HepG2 (cell line): Measurements from ENCODE around the gene SHPK. TPM values are rescaled to one million over a fixed set of nuclear protein-coding genes. Genes with fewer than 3 reads are reported as not detected.
A peak's percentile ranks its signal among the peaks of the same experiment; 100 is the strongest.

Experiments used
- BCL3 ChIP-seq: sonication (generic); formaldehyde crosslinking; IDR thresholded peaks from 2 replicates; pipeline ENCODE4 v1.5.1; 2020; ENCODE audit warnings: mild to moderate bottlenecking, missing genetic modification reagents, moderate library complexity
- KDM4B ChIP-seq: sonication (generic); formaldehyde crosslinking; IDR thresholded peaks from 2 replicates; pipeline ENCODE4 v1.4.0; 2020; ENCODE audit warnings: missing genetic modification reagents
- KLF15 ChIP-seq: sonication (generic); formaldehyde crosslinking; IDR thresholded peaks from 2 replicates; pipeline ENCODE4 v1.8.1; 2023; ENCODE audit warnings: borderline replicate concordance, mild to moderate bottlenecking, inconsistent platforms, missing genetic modification reagents, mixed read lengths
- NCOA2 ChIP-seq: sonication (generic); formaldehyde crosslinking; IDR thresholded peaks from 2 replicates; pipeline ENCODE4 v1.8.0; 2022; ENCODE audit warnings: inconsistent platforms
- POGK ChIP-seq: sonication (generic); formaldehyde crosslinking; conservative IDR thresholded peaks from 2 replicates; pipeline ENCODE4 v1.8.0; 2022; ENCODE audit warnings: mild to moderate bottlenecking, moderate library complexity, missing genetic modification reagents
- POLR2AphosphoS5 ChIP-seq: IDR thresholded peaks from 2 replicates; pipeline ENCODE4 v1.6.1; 2012; ENCODE audit warnings: low read depth, low read length
- RFXAP ChIP-seq: sonication (generic); formaldehyde crosslinking; IDR thresholded peaks from 2 replicates; pipeline ENCODE4 v1.4.0; 2020; ENCODE audit warnings: missing genetic modification reagents, borderline replicate concordance
- SP5 ChIP-seq: IDR thresholded peaks from 2 replicates; pipeline ENCODE4 v1.6.1; 2016; ENCODE audit warnings: low read depth, borderline replicate concordance
- ZBED4 ChIP-seq: sonication (generic); formaldehyde crosslinking; IDR thresholded peaks from 2 replicates; pipeline ENCODE4 v1.4.0; 2020; ENCODE audit warnings: missing genetic modification reagents, borderline replicate concordance
- ZFP36L1 ChIP-seq: sonication (generic); formaldehyde crosslinking; IDR thresholded peaks from 2 replicates; pipeline ENCODE4 v1.8.0; 2022; ENCODE audit warnings: mild to moderate bottlenecking, missing genetic modification reagents, moderate library complexity
- ZIK1 ChIP-seq: sonication (generic); formaldehyde crosslinking; IDR thresholded peaks from 2 replicates; pipeline ENCODE4 v1.5.0; 2020; ENCODE audit warnings: mild to moderate bottlenecking, low read depth, missing genetic modification reagents, borderline replicate concordance
- ZMYM3 ChIP-seq: sonication (generic); formaldehyde crosslinking; IDR thresholded peaks from 2 replicates; pipeline ENCODE4 v1.5.1; 2020; ENCODE audit warnings: mild to moderate bottlenecking, missing genetic modification reagents
- ZNF382 ChIP-seq: sonication (generic); formaldehyde crosslinking; IDR thresholded peaks from 2 replicates; pipeline ENCODE4 v1.5.0; 2020; ENCODE audit warnings: missing genetic modification reagents, mild to moderate bottlenecking, borderline replicate concordance
- ZNF670 ChIP-seq: sonication (generic); formaldehyde crosslinking; IDR thresholded peaks from 2 replicates; pipeline ENCODE4 v1.8.0; 2022; ENCODE audit warnings: mild to moderate bottlenecking, missing genetic modification reagents, borderline replicate concordance
- polyA plus RNA-seq, 8 experiments: library from polyadenylated mRNA; depleted of rRNA in 3 of 8; stranded (reverse) in 7 of 8; unstranded in 1 of 8; fragments of >200 nt; fragmentation: Illumina TruSeq in 4 of 8; extraction: Trizol in 4 of 8; gene quantifications; 2 replicates each; pipeline versions ENCODE4 v1.2.1 to v1.2.3, GENCODE V29; 2011 to 2016; ENCODE audit warnings: low read depth in 4 of 8, missing spikeins in 1 of 8, mixed read lengths in 1 of 8; ENCODE audit not compliant: insufficient read depth in 1 of 8
- total RNA-seq, 5 experiments: library from RNA; depleted of rRNA; stranded (reverse); fragments of >200 nt; fragmentation: Illumina TruSeq; extraction: Trizol; gene quantifications; 2 replicates each; pipeline ENCODE4 v1.2.3, GENCODE V29; 2016; ENCODE audit warnings: low read depth in 1 of 5
- TF ChIP-seq, protein P1 (sequence below): sonication (generic); formaldehyde crosslinking; IDR thresholded peaks from 2 replicates; pipeline ENCODE4 v1.5.1; 2020; ENCODE audit warnings: mild to moderate bottlenecking, missing genetic modification reagents
- TF ChIP-seq, protein P2 (sequence below): IDR thresholded peaks from 2 replicates; pipeline ENCODE4 v1.6.1; 2012; ENCODE audit warnings: inconsistent platforms

Gene SHPK
- total and polyA plus RNA-seq, 2 of the 13 experiments (the other 11 are each of a cell fraction or from before 2014, with no cell fraction given) = 16.2 to 30.9 TPM

DNA sequence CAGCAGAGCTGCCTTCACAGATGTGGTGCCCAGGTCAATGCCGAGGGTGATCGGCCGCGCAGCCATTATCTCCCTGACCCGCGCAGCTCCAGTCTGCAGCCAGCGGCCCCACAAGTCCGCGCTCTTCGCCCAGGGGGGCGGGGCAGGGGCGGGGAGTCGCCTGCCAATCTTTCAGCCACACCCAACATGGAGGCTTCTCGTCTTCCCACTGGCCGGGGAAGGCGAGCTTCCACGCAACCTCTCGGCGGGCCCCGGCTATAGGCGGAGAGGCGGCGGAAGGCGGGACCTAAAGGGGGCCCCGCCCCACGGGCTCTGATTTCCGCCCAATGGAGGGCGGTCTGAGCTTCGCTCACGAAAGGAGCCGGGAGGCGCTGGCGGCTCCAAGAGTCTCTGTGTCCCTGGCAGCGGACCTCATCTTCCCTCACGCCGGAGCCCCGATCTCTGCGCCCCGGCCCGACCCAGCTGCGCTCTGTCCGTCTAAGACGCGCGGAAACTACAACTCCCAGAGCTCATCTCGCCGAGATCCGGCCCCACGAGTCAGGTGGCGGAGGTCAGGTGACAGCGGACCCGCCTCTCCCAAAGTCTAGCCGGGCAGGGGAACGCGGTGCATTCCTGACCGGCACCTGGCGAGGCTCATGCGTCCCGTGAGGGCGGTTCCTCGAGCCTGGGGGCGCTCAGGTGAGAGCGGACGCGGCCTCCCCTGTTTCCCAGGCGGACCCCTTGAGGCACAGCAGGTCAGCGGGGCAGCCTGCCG, at the start of gene SHPK, which contains the start of gene CTNS (continued):
- TF ChIP-seq ZMYM3 (CRISPR knock-in tag) (no peak), KLF15 (CRISPR knock-in tag) (0 out of 2 replicates have a peak, but pooled peaks have one; percentile 30), KDM4B (CRISPR knock-in tag) (peak; percentile 53), ZIK1 (CRISPR knock-in tag) (no peak; the same call in 1 of the 2 replicates), POGK (CRISPR knock-in tag) (peak; percentile 73; the same call in 1 of the 2 replicates), ZNF382 (no peak), SP5 (CRISPR knock-in tag) (peak; percentile 81), NCOA2 (CRISPR knock-in tag) (peak; percentile 9; the same call in 1 of the 2 replicates), ZBED4 (CRISPR knock-in tag) (peak; percentile 56), RFXAP (CRISPR knock-in tag) (no peak), BCL3 (CRISPR knock-in tag) (no peak), ZFP36L1 (CRISPR knock-in tag) (no peak), ZNF670 (CRISPR knock-in tag) (peak; percentile 26; the same call in 1 of the 2 replicates), POLR2AphosphoS5 (peak; percentile 86)
- TF ChIP-seq, protein P1, sequence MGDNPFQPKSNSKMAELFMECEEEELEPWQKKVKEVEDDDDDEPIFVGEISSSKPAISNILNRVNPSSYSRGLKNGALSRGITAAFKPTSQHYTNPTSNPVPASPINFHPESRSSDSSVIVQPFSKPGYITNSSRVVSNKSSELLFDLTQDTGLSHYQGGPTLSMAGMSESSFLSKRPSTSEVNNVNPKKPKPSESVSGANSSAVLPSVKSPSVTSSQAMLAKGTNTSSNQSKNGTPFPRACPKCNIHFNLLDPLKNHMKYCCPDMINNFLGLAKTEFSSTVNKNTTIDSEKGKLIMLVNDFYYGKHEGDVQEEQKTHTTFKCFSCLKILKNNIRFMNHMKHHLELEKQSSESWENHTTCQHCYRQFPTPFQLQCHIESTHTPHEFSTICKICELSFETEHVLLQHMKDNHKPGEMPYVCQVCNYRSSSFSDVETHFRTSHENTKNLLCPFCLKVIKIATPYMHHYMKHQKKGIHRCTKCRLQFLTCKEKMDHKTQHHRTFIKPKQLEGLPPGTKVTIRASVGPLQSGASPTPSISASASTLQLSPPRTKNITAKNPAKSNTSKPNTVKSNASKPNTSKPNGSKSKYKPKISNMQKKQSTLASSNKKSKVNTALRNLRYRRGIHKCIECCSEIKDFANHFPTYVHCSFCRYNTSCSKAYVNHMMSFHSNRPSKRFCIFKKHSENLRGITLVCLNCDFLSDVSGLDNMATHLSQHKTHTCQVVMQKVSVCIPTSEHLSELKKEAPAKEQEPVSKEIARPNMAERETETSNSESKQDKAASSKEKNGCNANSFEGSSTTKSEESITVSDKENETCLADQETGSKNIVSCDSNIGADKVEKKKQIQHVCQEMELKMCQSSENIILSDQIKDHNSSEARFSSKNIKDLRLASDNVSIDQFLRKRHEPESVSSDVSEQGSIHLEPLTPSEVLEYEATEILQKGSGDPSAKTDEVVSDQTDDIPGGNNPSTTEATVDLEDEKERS (CRISPR knock-in tag) = peak; percentile 33; the same call in 1 of the 2 replicates
- TF ChIP-seq, protein P2, sequence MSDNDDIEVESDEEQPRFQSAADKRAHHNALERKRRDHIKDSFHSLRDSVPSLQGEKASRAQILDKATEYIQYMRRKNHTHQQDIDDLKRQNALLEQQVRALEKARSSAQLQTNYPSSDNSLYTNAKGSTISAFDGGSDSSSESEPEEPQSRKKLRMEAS = peak; percentile 86
